NCI-H1694 (cell line): Measurements from ENCODE around the gene ITPK1.

Experiments
- DNase-seq: peaks from one replicate; lab custom pipeline; 2025; lab: John Stamatoyannopoulos, UW

Gene ITPK1

GRCh38 chr14:93105362-93105761, 10.4 kb downstream of the ITPK1 start:
- DNase-seq, result no peak

DNA sequence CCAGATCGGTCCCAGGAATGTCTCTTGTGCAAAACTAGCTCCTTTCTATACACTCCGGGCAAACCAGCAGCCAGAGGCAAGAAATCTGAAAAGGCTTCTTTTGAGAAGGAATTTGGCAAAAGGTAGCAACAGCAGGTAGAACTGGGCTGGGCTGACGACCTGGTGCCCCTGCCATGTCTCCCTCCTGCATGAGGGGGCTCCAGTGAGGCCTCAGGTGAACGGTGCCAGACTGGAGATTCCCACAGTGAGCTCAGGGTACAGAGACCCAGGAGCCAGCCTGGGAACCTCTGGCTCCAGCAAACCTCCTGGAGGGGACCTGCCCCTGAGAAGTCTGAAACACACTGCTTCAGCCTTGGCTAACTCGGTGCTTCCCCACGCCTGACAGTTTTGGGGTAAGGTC, 10.8 kb downstream of the ITPK1 start:
- no peak for DNase-seq

DNA sequence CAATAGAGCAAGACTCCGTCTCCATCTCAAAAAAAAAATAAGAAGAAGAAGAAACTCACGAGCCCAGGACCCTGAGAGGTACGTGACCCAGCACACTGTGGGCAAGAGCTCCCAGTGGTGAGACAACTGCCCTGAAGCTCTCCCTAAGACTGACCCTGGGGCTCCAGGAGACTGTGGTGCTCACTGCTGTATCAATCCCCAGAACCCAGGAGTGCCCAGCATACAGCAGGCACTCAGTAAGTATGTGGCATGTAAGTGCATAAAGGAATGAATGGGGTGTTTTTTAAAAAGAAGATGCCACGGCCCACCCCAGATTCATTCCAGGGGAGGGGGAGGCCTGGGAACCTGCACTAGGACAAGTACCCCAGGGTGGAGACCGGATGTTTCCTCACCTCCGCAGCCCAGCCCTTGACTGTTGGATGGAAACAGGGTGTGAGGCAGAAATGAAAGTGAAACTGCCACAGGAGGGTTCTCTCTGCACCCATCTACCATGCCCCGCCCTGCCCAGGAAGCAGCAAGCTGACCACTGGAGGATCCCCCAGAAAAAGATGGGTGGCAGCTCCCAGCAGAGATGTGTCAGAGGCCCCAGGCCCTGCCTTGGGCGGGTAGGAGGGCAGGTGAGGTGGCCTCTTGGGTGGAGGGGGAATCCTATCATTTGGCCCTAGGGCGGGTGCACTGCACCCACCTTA, 12.2 kb downstream of the ITPK1 start:
- no peak for DNase-seq

DNA sequence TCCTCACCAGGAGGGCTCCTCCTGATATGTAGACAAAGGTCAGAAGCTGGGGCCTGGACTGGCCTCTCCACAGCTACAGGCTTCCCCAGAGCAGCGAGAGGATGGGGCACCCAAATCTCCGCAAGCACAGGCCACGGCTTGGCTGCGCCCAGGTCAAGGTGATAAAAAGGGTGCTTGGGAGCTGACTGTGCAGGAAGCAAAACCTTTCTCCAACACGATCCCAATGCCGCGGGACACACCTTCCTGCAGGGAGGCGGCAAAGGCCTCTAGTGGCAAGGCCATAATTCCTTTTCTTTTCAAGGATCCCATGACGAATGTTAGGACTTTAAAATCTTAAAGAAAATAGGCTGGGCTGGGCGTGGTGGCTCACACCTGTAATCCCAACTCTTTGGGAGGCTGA, 13.6 kb downstream of the ITPK1 start:
- no peak for DNase-seq

- DNase-seq, result no peak
Observed at GRCh38 chr14:93101181-93101580, 14.5 kb downstream of the ITPK1 start.

DNA sequence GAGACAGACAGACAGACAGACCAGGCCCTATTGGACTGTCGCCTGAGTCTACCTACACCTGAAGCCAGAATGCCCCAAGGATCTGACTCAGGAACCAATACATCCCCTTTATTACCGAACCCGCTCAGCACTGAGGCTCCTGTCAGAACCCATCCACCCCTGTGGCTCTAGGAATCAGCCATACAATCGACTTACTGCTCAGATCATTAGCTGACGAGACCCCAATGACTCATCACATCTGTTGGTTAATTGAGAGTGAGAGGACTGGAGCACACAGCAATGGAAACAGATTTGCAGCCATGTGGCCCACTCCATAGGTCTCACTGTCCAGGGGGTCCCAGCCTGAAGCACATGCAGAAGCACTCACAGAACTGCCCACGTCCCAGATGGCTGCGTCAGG, 15.2 kb downstream of the ITPK1 start:
- peak; percentile 85 for DNase-seq

- no peak for DNase-seq
Observed at GRCh38 chr14:93100100-93100499, 15.6 kb downstream of the ITPK1 start.

DNA sequence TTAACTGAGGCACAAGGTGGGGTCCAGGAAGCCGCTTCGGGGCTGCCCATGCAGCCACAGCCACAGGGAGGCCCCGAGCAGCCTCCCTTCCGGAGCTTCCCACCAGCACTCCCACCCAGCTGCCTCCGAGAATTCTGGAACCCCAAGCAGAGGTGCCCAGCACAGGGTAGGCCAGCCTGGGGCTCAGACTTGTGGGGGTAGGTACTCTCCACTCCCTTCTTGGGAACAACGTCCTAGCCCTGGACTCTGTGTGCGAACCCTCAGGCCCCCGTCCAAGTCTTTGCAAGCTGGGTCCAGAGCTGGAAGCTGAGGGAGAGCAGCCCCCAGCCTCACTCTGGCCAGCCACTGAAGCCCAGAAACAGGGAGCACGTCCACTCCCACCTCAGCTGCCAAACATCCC, 16.1 kb downstream of the ITPK1 start:
- no peak for DNase-seq

- no peak for DNase-seq
Observed at GRCh38 chr14:93099196-93099595, 16.5 kb downstream of the ITPK1 start.

DNA sequence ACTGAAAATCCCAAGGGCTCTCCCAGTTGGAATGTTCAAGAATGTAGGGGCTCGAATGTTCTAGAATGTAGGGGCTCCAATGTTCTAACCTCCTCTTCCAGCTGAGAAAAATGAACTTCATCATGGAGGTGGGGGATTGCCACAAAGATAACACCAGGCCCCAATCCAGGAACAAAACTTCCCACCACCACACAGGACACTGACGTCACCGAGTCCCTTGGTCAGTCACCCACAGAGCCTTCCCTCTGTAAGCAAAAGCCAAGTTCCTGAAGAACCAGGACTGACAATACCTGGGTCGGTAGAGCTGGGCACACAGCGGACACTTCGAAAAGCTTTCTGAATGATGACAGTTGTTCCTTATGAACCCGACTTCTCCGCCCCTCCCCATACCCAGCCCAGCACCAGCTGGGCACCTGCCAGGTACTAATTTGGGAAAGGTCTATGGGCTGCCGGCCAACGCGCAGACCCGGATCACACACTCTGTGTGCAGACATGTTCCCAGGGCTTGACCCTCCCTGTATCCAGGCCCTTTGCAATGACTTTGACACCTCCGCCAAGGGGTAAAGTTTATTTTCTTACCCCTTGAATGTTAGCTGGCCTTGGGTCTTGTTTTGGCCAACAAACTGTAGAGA, 18.9 kb downstream of the ITPK1 start:
- DNase-seq, result no peak

DNA sequence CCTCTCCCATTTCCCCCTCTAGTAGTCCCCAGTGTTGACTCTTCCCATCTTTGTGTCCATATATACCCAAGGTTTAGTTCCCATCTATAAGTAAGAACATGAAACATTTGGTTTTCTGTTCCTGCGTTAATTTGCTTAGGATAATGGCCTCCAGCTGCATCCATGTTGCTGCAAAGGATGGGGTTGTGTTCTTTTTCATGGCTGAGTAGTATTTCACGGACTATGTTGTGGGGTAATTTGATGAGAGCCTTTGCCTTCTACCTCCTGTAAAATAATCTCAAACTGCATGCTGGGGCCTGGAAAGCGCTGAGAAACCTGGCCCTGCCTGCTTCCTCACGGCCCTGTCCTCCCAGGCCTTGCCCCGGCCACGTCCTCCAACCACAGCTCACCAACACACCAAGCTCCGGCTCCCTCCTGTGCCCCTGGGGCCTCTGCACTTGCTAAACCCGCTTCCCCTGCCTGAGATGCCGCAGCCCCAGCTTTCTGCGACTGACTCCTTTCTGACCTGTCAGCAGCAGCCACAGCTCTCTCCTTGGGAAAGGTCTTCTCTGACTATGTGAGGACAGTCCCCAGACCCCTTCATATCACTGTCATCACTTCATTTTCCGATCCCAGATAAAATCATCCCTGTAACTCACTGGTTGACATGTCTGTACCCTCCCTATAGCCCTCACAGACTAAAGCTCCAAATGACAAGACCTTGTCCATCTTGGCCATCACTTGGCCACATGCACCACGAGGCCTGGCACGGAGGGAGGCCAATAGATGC, 19.8 kb downstream of the ITPK1 start:
- no peak for DNase-seq

GRCh38 chr14:93094121-93094918, 21.4 kb downstream of the ITPK1 start:
- no peak for DNase-seq

DNA sequence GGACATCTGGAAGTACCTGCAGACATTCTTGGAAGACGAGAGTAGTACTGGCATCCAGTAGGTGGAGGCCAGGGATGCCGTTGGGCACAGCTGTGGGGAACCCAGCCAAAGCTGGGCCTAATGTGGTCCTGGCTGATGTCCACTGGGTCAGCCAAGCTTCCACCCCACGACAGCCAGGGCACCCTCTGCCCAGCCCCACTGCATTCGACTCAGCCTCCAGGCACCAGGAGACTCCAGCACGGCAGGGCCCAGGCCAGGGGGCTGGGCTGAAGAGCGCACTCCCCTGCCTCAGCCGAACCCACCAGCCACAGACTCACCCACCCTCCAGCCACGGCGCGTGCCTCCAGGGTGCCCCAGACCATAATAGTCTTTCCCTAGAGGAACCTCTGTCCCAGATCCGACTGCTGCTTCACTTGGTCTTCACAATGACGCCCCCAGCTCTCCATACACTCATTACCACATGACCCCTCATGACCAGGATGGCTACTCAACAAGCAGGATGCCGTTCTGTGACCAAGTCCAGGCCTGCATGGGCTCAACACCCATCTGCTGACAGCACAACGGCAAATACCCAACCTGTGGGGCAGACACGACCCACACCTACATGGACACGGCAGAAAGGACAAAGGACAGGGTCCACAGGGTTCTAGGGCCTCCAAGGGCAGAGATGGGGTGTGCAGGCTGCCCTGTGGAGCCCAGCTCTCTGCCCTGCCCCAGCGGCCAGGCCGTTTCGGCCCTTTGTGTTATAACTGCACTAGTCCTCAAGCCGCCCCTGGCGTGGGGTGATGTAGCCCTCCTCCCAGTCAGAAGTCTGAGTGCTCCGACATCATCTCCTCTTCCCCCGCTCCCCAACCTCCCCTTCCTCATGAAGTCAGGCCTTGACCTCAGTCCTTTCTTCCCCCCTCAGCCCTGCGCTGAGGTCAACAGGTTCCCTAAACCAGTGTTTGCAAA, 22.8 kb downstream of the ITPK1 start:
- DNase-seq, result no peak

- no peak for DNase-seq
Observed at GRCh38 chr14:93091666-93092065, 24.1 kb downstream of the ITPK1 start.

DNA sequence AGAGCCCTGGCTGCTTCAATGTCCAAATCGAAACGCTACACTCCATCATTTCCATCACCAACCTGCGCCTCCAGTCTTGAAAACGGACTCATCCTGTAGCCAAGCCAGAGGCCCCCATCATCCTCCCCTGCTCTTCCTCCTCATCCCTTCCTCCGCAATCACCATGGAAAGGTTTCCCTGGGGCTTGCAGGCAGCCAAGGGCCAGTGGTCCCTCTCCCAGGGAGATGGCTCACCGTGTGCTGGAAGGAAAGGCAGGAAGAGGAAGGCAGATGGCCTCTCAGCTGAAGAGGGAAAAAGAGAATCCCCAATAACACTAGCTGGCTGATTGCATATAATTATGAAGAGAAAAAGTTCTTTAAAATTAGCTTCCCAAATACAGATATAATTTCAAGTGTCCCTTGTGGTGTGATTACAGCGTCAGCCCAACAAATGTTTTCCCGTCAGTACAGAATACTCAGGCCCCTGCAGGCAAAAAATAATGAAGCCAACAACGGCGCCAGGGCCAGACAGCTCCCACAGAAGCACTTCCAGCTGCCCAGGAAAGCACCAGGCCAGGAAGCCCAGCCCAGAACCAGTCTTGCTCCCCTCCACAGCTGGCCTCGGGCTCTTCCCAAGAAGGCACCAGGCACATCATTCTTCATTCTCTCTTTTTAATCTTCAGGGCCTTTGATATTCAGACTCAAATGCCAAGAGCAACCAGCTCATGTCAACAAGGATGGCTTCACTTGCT, 24.7 kb downstream of the ITPK1 start:
- DNase-seq, result no peak

- no peak for DNase-seq
Observed at GRCh38 chr14:93089521-93090269, 26.0 kb downstream of the ITPK1 start.

DNA sequence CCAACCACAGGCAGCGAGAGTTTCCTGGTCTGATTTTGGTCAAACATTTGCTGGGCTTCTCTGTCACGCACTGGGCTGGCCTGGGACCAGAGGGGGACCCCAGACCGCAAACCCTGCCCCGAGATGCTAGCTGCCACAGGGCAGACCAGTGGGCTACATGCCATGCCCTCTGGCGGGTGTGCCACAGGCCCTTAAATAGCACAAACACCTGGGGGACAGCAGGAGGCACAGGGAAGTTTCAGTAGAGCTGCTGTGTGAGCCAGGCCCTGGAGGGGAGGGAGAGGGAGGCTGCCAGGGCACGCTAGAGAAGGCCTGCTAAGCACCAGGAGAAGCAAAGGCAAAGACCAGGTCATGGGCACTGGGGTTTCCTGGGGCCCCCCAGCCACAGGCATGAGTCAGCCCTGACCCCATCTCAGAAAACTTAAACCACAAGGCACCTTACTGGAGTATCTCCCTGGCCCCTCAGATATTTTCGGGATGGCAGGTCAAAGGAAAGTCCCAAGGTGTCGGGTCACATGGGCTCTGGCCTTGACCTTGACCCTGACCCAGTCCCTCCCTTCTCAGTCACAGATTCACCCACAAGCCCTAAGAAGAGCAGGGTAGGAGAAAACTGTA, 29.2 kb downstream of the ITPK1 start:
- no peak for DNase-seq

DNA sequence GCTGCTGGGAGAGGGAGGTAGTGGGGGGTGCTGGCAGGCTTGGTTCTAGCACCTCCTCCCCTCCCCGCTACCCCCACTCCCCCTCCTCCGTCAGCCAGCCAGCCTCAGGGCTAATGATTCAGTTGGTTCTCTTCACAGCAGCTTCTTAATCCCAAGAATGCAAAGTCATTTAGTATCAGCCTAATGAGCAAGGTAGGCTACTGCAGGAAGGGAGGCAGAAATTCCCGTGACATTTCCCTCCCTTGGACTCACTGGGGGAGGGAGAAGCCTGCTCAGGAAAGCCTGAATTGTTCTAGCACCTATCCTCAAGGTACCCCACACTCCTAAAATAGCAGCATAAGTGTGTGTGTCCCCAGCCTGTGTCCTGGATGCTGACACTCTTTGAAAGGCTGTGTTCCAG, 29.8 kb downstream of the ITPK1 start:
- no peak for DNase-seq
